ENCODE results near the gene TCTA. TPM values are rescaled to one million over a fixed set of nuclear protein-coding genes. Genes with fewer than 3 reads are reported as not detected.
"Not testable (repeated sequence)": the region's sequence is repeated elsewhere in the genome, so short reads cannot be mapped to it uniquely, and the experiment has no call there.

The TCTA gene
- total RNA-seq, 4 donors from 2014 or later = 12.4 to 56.4 (median 40.9) TPM

DNA sequence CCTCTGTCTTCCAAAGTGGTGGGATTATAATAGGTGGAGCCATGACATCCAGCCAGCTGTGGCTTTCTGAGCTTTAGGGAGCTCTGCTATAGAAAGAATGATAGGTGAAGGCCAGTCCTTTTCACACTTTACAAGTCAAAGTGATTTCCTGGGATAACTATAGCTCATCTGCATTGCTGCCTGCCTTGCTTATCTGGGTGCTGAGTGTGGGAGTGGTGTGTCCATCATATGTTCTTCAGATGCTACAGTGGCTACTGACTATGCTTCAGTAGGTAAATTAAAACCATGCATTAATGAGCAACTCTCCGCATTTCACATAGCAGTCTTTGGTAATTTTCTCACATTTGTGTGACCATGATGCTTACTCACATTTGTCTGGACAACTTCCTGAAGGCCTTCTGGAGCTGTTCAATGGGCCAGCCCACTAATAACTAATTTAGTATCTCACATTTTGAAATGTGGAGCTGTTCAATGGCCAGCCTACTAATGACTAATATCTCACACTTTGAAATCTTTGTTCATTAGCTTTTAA, 23.9 kb upstream of the TCTA start:
- no peak for DNase-seq
- Histone ChIP-seq H3K27ac (no peak overlapping the region), H3K36me3 (no peaks in the 10 kb centered on the region), H3K4me3 (no peak overlapping the region), H3K27me3 (no peaks in the 10 kb centered on the region), H3K4me1 (peaks cover 0 to 28% (median 0%) of the 10 kb centered on the region in 4 donors), H3K9me3 (no peaks in the 10 kb centered on the region)
- TF ChIP-seq, protein P1, sequence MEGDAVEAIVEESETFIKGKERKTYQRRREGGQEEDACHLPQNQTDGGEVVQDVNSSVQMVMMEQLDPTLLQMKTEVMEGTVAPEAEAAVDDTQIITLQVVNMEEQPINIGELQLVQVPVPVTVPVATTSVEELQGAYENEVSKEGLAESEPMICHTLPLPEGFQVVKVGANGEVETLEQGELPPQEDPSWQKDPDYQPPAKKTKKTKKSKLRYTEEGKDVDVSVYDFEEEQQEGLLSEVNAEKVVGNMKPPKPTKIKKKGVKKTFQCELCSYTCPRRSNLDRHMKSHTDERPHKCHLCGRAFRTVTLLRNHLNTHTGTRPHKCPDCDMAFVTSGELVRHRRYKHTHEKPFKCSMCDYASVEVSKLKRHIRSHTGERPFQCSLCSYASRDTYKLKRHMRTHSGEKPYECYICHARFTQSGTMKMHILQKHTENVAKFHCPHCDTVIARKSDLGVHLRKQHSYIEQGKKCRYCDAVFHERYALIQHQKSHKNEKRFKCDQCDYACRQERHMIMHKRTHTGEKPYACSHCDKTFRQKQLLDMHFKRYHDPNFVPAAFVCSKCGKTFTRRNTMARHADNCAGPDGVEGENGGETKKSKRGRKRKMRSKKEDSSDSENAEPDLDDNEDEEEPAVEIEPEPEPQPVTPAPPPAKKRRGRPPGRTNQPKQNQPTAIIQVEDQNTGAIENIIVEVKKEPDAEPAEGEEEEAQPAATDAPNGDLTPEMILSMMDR (IDR thresholded peaks at IDR 0.05) = no peak
- no peak for TF ChIP-seq POLR2A (IDR thresholded peaks at IDR 0.05)

DNA sequence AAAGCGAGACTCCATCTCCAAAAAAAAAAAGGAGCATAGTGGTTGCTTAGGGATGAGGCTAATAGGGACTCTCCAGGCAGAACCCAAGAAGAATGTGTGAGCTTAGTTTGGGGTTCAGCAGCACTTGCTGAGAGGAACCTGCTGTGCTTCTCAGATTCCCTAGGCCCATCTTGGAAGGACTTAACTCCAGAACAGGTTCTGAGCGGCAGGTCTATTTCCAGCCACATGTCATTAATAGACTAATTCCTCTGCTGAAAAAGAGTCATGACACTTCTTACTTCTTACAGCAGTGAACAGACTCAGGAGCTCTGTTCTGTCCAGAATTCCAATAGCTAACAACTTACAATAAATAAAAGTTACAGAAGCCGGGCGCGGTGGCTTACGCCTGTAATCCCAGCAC, 22.9 kb upstream of the TCTA start:
- Histone ChIP-seq H3K27me3 (no peaks in the 10 kb centered on the region), H3K9me3 (no peaks in the 10 kb centered on the region), H3K4me1 (peaks cover 0 to 21% (median 0%) of the 10 kb centered on the region in 4 donors), H3K27ac (no peak overlapping the region), H3K36me3 (peaks cover 0 to 4% (median 0%) of the 10 kb centered on the region in 3 donors), H3K4me3 (no peak overlapping the region)
- TF ChIP-seq POLR2A (IDR thresholded peaks at IDR 0.05) = no peak
- TF ChIP-seq, protein P1 (IDR thresholded peaks at IDR 0.05) = no peak
- DNase-seq = no peak

DNA sequence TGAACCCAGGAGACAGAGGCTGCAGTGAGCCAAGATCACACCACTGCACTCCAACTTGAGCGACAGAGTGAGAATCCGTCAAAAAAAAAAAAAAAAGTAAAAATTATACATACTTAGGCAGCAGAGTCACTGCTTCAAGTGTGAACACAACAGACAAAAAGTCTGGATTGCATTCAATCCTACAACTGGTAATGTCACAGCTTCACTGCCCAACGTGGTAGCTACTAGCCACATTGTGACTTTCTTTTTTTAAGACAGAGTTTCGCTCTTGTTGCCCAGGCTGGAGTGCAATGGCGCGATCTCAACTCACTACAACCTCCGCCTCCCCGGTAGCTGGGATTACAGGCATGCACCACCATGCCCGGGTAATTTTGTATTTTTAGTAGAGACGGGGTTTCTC, 20.9 kb upstream of the TCTA start:
- not testable (repeated sequence) for H3K27me3 ChIP-seq, H3K4me1 ChIP-seq, DNase-seq, H3K27ac ChIP-seq, H3K9me3 ChIP-seq, H3K4me3 ChIP-seq
- H3K36me3 ChIP-seq = peaks cover 0 to 23% (median 0%) of the 10 kb centered on the region in 3 donors

DNA sequence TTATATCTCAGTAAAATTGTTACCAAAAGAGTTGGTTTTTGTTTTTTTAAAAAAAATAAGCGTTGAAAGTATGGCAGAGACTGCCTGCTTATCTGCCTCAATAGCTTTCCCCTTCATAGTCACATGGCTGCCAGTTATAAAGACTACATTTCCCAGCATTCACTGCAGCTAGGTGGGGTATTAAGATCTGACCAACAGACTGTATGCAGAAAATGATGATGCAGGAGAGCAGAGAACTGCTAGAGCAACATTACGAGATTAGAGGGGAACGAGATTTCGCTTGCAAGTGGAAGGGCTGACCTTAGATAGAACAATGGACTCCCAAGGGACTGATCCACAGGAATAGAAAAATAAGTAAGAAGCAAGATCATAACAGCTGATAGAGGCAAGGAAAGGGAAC, 14.8 kb upstream of the TCTA start:
- no peak for TF ChIP-seq POLR2A (IDR thresholded peaks at IDR 0.05)
- TF ChIP-seq, protein P1 (IDR thresholded peaks at IDR 0.05) = no peak
- DNase-seq = no peak
- H3K4me3 ChIP-seq = no peak overlapping the region
- peaks cover 0 to 29% (median 0%) of the 10 kb centered on the region in 3 donors for H3K36me3 ChIP-seq
- H3K9me3 ChIP-seq = no peaks in the 10 kb centered on the region
- H3K27ac ChIP-seq = no peak overlapping the region
- H3K4me1 ChIP-seq = peaks cover 0 to 23% (median 5%) of the 10 kb centered on the region in 4 donors
- H3K27me3 ChIP-seq = no peaks in the 10 kb centered on the region

DNA sequence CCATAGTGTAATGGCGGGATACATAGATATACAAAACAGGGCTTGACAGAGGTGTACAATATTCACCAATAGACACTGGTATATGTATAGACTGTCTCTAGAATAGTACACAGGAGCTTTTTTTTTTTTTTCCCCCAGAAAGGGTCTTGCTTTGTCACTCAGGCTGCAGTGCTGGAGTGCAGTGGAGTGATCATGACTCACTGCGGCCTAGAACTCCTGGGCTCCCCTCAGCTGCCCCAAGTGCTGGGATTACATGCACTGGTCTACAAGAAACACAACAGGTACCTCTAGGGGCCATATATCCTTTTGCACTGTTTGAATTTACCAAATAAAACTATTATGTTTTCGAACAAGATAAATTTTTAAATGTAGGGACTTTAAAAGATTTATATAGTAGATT, 12.8 kb upstream of the TCTA start:
- TF ChIP-seq POLR2A (IDR thresholded peaks at IDR 0.05) = no peak
- TF ChIP-seq, protein P1 (IDR thresholded peaks at IDR 0.05) = no peak
- no peak overlapping the region for H3K4me3 ChIP-seq
- no peaks in the 10 kb centered on the region for H3K9me3 ChIP-seq
- no peaks in the 10 kb centered on the region for H3K27me3 ChIP-seq
- DNase-seq = no peak
- H3K4me1 ChIP-seq = peaks cover 0 to 29% (median 5%) of the 10 kb centered on the region in 4 donors
- H3K27ac ChIP-seq = no peak overlapping the region
- H3K36me3 ChIP-seq = peaks cover 0 to 34% (median 0%) of the 10 kb centered on the region in 3 donors

DNA sequence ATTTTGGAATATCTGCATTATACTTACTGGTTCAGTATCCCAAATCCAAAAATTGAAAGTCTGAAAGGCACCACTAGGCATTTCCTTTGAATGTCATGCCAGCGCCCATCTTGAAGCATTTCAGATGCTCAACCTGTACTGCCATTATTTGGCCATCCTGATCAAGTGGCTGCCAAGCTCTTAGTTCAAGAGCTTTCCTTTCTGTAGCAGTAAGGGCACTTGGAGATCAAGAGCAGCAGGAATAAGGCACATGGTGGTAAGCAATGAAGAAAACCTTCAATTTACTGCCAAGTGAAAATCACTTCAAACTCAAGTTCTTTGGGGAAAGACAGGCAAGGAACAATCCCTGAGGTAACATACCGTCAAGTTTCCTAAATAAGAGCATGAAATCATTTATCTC, 10.5 kb upstream of the TCTA start:
- no peaks in the 10 kb centered on the region for H3K27me3 ChIP-seq
- H3K9me3 ChIP-seq = no peaks in the 10 kb centered on the region
- H3K36me3 ChIP-seq = peaks cover 0 to 12% (median 0%) of the 10 kb centered on the region in 3 donors
- H3K4me3 ChIP-seq = no peak overlapping the region
- TF ChIP-seq POLR2A (IDR thresholded peaks at IDR 0.05) = no peak
- TF ChIP-seq, protein P1 (IDR thresholded peaks at IDR 0.05) = no peak
- no peak for DNase-seq
- peaks cover 0 to 48% (median 12%) of the 10 kb centered on the region in 4 donors for H3K4me1 ChIP-seq
- no peak overlapping the region for H3K27ac ChIP-seq

Data from Peyer's patch (tissue), 4 donors.